Measurements from ENCODE around the gene ADCYAP1R1.

GRCh38 chr7:31036924-31037323 lies 15.2 kb upstream of the ADCYAP1R1 start:
- TF ChIP-seq EZH2 (IDR thresholded peaks at IDR 0.05; ENCODE audit: borderline replicate concordance, low read length) (no peak), CTCF (conservative IDR thresholded peaks at IDR 0.05 in 1 of 2, IDR thresholded peaks at IDR 0.05 in 1 of 2; ENCODE audit: extremely low read depth in 1 of 2, insufficient read depth in 1 of 2, low read depth in 1 of 2, low read length in 2 of 2) (no peak)

Measured in mammary epithelial cell (primary cell).